Lung (tissue), 12 donors: ENCODE measurements around the gene ZNF182. TPM values are rescaled to one million over a fixed set of nuclear protein-coding genes. Genes with fewer than 3 reads are reported as not detected.
"Not testable (repeated sequence)": the region's sequence is repeated elsewhere in the genome, so short reads cannot be mapped to it uniquely, and the experiment has no call there.

Experiments used
- ATAC-seq: fragments of 200-7000 bp; cut with Tn5 transposase; one replicate; pipeline ENCODE4 v1.9.1; 2020; ENCODE audit warnings: moderate number of reproducible peaks; ENCODE audit not compliant: insufficient read depth, low FRiP score
- DNase-seq, 3 donors: peaks; one replicate each; pipeline ENCODE4 v3.0.0-alpha.2; 2013 to 2017
- H3K27ac ChIP-seq, 2 donors: one replicate each; pipeline ENCODE4 v1.5.1; 2013; ENCODE audit warnings: mild to moderate bottlenecking in 2 of 2, moderate library complexity in 2 of 2, control low read depth in 1 of 2, inconsistent platforms in 1 of 2, low read depth in 1 of 2, low read length in 1 of 2
- H3K27me3 ChIP-seq, 3 donors: one replicate each; pipeline ENCODE4 v1.5.1; 2013; ENCODE audit warnings: low read length in 2 of 3; ENCODE audit not compliant: control insufficient read depth in 3 of 3, insufficient read depth in 3 of 3
- H3K36me3 ChIP-seq, 4 donors: one replicate each; pipeline ENCODE4 v1.5.1; 2013; ENCODE audit warnings: low read length in 4 of 4, mild to moderate bottlenecking in 1 of 4, moderate library complexity in 1 of 4; ENCODE audit not compliant: control insufficient read depth in 4 of 4, insufficient read depth in 4 of 4
- H3K4me1 ChIP-seq, 5 donors: one replicate each; pipeline ENCODE4 v1.5.1; 2013; ENCODE audit warnings: low read length in 5 of 5, mild to moderate bottlenecking in 2 of 5, moderate library complexity in 1 of 5; ENCODE audit not compliant: control insufficient read depth in 5 of 5, insufficient read depth in 5 of 5
- H3K4me3 ChIP-seq: one replicate; pipeline ENCODE4 v1.5.1; 2013; ENCODE audit warnings: mild to moderate bottlenecking, control low read depth, moderate library complexity
- H3K9ac ChIP-seq, 2 donors: one replicate each; pipeline ENCODE4 v1.5.1; 2013; ENCODE audit warnings: low read length in 2 of 2, control low read depth in 1 of 2; ENCODE audit not compliant: insufficient read depth in 1 of 2
- H3K9me3 ChIP-seq, 4 donors: one replicate each; pipeline ENCODE4 v1.5.1; 2013; ENCODE audit warnings: low read length in 3 of 4, mild to moderate bottlenecking in 1 of 4, moderate library complexity in 1 of 4; ENCODE audit not compliant: control insufficient read depth in 4 of 4, insufficient read depth in 3 of 4
- CTCF ChIP-seq: IDR thresholded peaks from 2 replicates; pipeline ENCODE4 v1.5.1; 2012; ENCODE audit warnings: mild to moderate bottlenecking; ENCODE audit errors: control extremely low read depth, extremely low read depth
- WGBS, 2 donors: extraction: QIAGEN DNeasy Blood & Tissue Kit; methylation state at CpG; one replicate each; pipeline ENCODE4 v1.1.7; 2013; 5-methylcytosine and 5-hydroxymethylcytosine counted together
- polyA plus RNA-seq, 2 donors: library from polyadenylated mRNA; stranded (reverse); fragments of 200-250 nt; gene quantifications; one replicate each; pipeline ENCODE4 v1.2.1, GENCODE V29; 2013
- total RNA-seq, 2 donors: library from RNA; depleted of rRNA in 1 of 2; stranded (reverse); fragments of >200 nt in 1 of 2; gene quantifications; one replicate each; pipeline ENCODE4 v1.2.1, GENCODE V29; 2014 to 2021
- donor health status: control.
- donor health status: control.
- donor health status: Bipolar disorder and iron deficiency.
- donor health status: healthy.
- donor health status: DM: yes; HTN: yes; CAD: no.

ZNF182 gene
- total and polyA plus RNA-seq, 4 donors = 2.7 to 9.5 (median 3.8) TPM

GRCh38 chrX:47991263-47992094 lies 12.3 kb downstream of the ZNF182 start:
- WGBS, 2 donors = 50 to 60% methylated on average over 5 of the region's 5 CpGs
- Histone ChIP-seq H3K27me3 (no peaks in the 10 kb centered on the region), H3K9me3 (peaks cover 0 to 18% (median 4%) of the 10 kb centered on the region in 4 donors), H3K9ac (no peak overlapping the region), H3K27ac (no peak overlapping the region), H3K4me1 (peaks cover 0 to 3% (median 0%) of the 10 kb centered on the region in 5 donors), H3K4me3 (no peak overlapping the region), H3K36me3 (peaks cover 0 to 4% (median under 1%) of the 10 kb centered on the region in 4 donors)
- DNase-seq (no peak), ATAC-seq (no peak)
- no peak for TF ChIP-seq CTCF

GRCh38 chrX:47976254-47977151 lies 27.3 kb downstream of the ZNF182 start:
- no peaks in the 10 kb centered on the region for H3K27me3 ChIP-seq
- ATAC-seq (no peak), DNase-seq (no peak)
- WGBS, 2 donors = 93 to 98% methylated on average over 6 of the region's 6 CpGs
- H3K4me1 ChIP-seq = no peaks in the 10 kb centered on the region
- no peak overlapping the region for H3K9ac ChIP-seq
- no peak for TF ChIP-seq CTCF
- H3K4me3 ChIP-seq = no peak overlapping the region
- H3K9me3 ChIP-seq = peaks cover 9 to 44% (median 24%) of the 10 kb centered on the region in 4 donors
- H3K36me3 ChIP-seq = peaks cover 1 to 35% (median 20%) of the 10 kb centered on the region in 4 donors
- H3K27ac ChIP-seq = no peak overlapping the region

- H3K27ac ChIP-seq = no peak overlapping the region
- no peak for DNase-seq
- TF ChIP-seq CTCF = no peak
- H3K9ac ChIP-seq = no peak overlapping the region
- H3K4me1 ChIP-seq = no peaks in the 10 kb centered on the region
- H3K27me3 ChIP-seq = no peaks in the 10 kb centered on the region
- 88 to 96% methylated on average over 3 of the region's 3 CpGs for WGBS, 2 donors
- peaks cover 0 to 20% (median 15%) of the 10 kb centered on the region in 4 donors for H3K36me3 ChIP-seq
- no peak overlapping the region for H3K4me3 ChIP-seq
- no peak for ATAC-seq
- peaks cover 9 to 36% (median 24%) of the 10 kb centered on the region in 4 donors for H3K9me3 ChIP-seq
These were observed 30.6 kb downstream of the ZNF182 start for GRCh38 chrX:47973235-47973634.

- WGBS, 2 donors = 89 to 96% methylated on average over 10 to 14 of the region's 14 CpGs
These were observed 38.3 kb downstream of the ZNF182 start for GRCh38 chrX:47965526-47965925.

GRCh38 chrX:47961830-47962229 lies 42.0 kb downstream of the ZNF182 start:
- not testable (repeated sequence) for H3K36me3 ChIP-seq, H3K27me3 ChIP-seq, H3K27ac ChIP-seq, H3K4me1 ChIP-seq, ATAC-seq, H3K9ac ChIP-seq, DNase-seq, H3K4me3 ChIP-seq
- H3K9me3 ChIP-seq = peaks cover 0 to 23% (median 0%) of the 10 kb centered on the region in 4 donors
- 70 to 90% methylated on average over 5 to 6 of the region's 6 CpGs for WGBS, 2 donors

More at GRCh38 chrX:47965526-47965925, 38.3 kb downstream of the ZNF182 start:
- not testable (repeated sequence) for DNase-seq, H3K4me1 ChIP-seq, H3K4me3 ChIP-seq, ATAC-seq, H3K36me3 ChIP-seq, H3K27me3 ChIP-seq, H3K27ac ChIP-seq, H3K9ac ChIP-seq
- peaks cover 0 to 28% (median 0%) of the 10 kb centered on the region in 4 donors for H3K9me3 ChIP-seq
